Hepatocyte (in vitro differentiated cells): ENCODE data around the gene TNFSF12. TPM values are rescaled to one million over a fixed set of nuclear protein-coding genes. Genes with fewer than 3 reads are reported as not detected.

Source experiments
- DNase-seq: peaks from one replicate; pipeline ENCODE4 v3.0.0-alpha.2; 2016; ENCODE audit warnings: low spot score
- H2AFZ ChIP-seq: fragments of 200-600 bp; sonication (generic); 2 replicates; pipeline ENCODE4 v1.6.0; 2016; ENCODE audit warnings: antibody characterized with exemption, mild to moderate bottlenecking
- H3K27ac ChIP-seq: fragments of 200-600 bp; sonication (generic); 2 replicates; pipeline ENCODE4 v1.5.1; 2016; ENCODE audit warnings: mild to moderate bottlenecking
- H3K27me3 ChIP-seq: fragments of 200-600 bp; sonication (generic); 2 replicates; pipeline ENCODE4 v1.6.1; 2016
- H3K36me3 ChIP-seq: fragments of 200-600 bp; sonication (generic); replicated peaks from 2 replicates; pipeline ENCODE4 v1.5.1; 2016; ENCODE audit warnings: low read depth; ENCODE audit not compliant: insufficient read depth
- H3K4me1 ChIP-seq: fragments of 200-600 bp; sonication (generic); 2 replicates; pipeline ENCODE4 v1.5.1; 2016; ENCODE audit warnings: mild to moderate bottlenecking, moderate library complexity; ENCODE audit not compliant: insufficient read depth
- H3K4me2 ChIP-seq: fragments of 200-600 bp; sonication (generic); 2 replicates; pipeline ENCODE4 v1.6.0; 2016
- H3K4me3 ChIP-seq: fragments of 200-600 bp; sonication (generic); 2 replicates; pipeline ENCODE4 v1.5.1; 2016; ENCODE audit warnings: mild to moderate bottlenecking
- H3K79me2 ChIP-seq: fragments of 200-600 bp; sonication (generic); 2 replicates; pipeline ENCODE4 v1.6.0; 2017; ENCODE audit warnings: mild to moderate bottlenecking
- H3K9me2 ChIP-seq: fragments of 200-600 bp; sonication (generic); replicated peaks from 2 replicates; pipeline ENCODE4 v1.6.0; 2017; ENCODE audit warnings: mild to moderate bottlenecking; ENCODE audit not compliant: insufficient read depth
- H3K9me3 ChIP-seq: fragments of 200-600 bp; sonication (generic); 2 replicates; pipeline ENCODE4 v1.5.1; 2016; ENCODE audit warnings: low read depth, mild to moderate bottlenecking
- H4K20me1 ChIP-seq: fragments of 200-600 bp; sonication (generic); 2 replicates; pipeline ENCODE4 v1.6.0; 2016; ENCODE audit warnings: mild to moderate bottlenecking; ENCODE audit not compliant: insufficient read depth, poor library complexity, severe bottlenecking
- CTCF ChIP-seq: fragments of 200-600 bp; sonication (generic); IDR thresholded peaks from 2 replicates; pipeline ENCODE4 v1.5.1; 2016; ENCODE audit warnings: antibody characterized with exemption, mild to moderate bottlenecking; ENCODE audit not compliant: poor library complexity
- EZH2 ChIP-seq: fragments of 200-600 bp; sonication (generic); IDR thresholded peaks from 2 replicates; pipeline ENCODE4 v1.6.1; 2016; ENCODE audit warnings: antibody characterized with exemption, mild to moderate bottlenecking, borderline replicate concordance
- EZH2phosphoT487 ChIP-seq: fragments of 200-600 bp; sonication (generic); IDR thresholded peaks from one replicate; pipeline ENCODE4 v1.6.1; 2018; ENCODE audit warnings: antibody characterized with exemption, mild to moderate bottlenecking, low read depth, moderate library complexity; ENCODE audit not compliant: unreplicated experiment, severe bottlenecking
- WGBS: methylation state at CpG from one replicate; pipeline ENCODE4 v1.1.6; 2016; ENCODE audit warnings: low lambda C conversion rate; ENCODE audit errors: missing lambda C conversion rate; 5-methylcytosine and 5-hydroxymethylcytosine counted together
- polyA plus RNA-seq: library from polyadenylated mRNA; unstranded; fragments of >200 nt; fragmentation: Nextera tagmentation; extraction: Ambion mirVana; gene quantifications from 2 replicates; pipeline ENCODE4 v1.2.1, GENCODE V29; 2016
- total RNA-seq: library from RNA; depleted of rRNA; stranded (reverse); fragments of >200 nt; gene quantifications from 2 replicates; pipeline ENCODE4 v1.2.3, GENCODE V29; 2014

TNFSF12 gene
- total and polyA plus RNA-seq, 2 experiments from 2014 or later: 4.5 to 8.0 TPM

GRCh38 chr17:7508145-7508544, 40.7 kb upstream of the TNFSF12 start:
- Histone ChIP-seq H3K27me3 (no peaks in the 10 kb centered on the region), H3K4me3 (no peak overlapping the region), H4K20me1 (no peaks in the 10 kb centered on the region), H3K4me2 (no peak overlapping the region), H3K9me3 (no peaks in the 10 kb centered on the region), H3K36me3 (no peaks in the 10 kb centered on the region), H3K9me2 (no peaks in the 10 kb centered on the region), H3K79me2 (no peaks in the 10 kb centered on the region), H3K27ac (no peak overlapping the region), H2AFZ (no peak overlapping the region), H3K4me1 (no peaks in the 10 kb centered on the region)
- DNase-seq: no peak
- no peak for TF ChIP-seq EZH2phosphoT487
- no peak for TF ChIP-seq CTCF
- WGBS: 88% methylated on average over 11 of the region's 11 CpGs

DNA sequence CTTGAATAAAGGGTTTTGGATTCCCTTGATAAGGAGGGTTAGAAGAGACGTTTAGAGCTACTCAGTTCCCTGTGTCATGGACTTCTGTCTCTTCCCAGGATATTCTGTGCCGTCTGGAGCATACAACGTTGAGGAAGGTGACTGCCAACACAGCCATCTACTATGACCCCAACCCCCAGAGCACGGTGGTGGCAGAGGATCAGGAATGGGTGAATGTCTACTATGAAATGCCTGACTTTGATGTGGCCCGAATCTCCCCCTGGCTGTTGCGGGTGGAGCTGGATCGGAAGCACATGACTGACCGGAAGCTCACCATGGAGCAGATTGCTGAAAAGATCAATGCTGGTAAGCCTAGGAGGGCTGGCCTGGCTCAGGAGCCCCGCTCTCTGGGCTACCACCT, 40.0 kb upstream of the TNFSF12 start:
- Histone ChIP-seq H3K36me3 (no peaks in the 10 kb centered on the region), H3K27ac (no peak overlapping the region), H3K4me3 (no peak overlapping the region), H3K9me3 (no peaks in the 10 kb centered on the region), H3K4me1 (no peaks in the 10 kb centered on the region), H3K9me2 (no peaks in the 10 kb centered on the region), H3K79me2 (no peaks in the 10 kb centered on the region), H4K20me1 (no peaks in the 10 kb centered on the region), H2AFZ (no peak overlapping the region), H3K27me3 (no peaks in the 10 kb centered on the region), H3K4me2 (no peak overlapping the region)
- DNase-seq: no peak
- TF ChIP-seq CTCF (no peak), EZH2 (no peak), EZH2phosphoT487 (no peak)
- WGBS: 98% methylated on average over 9 of the region's 9 CpGs

- no peaks in the 10 kb centered on the region for H3K9me2 ChIP-seq
- H3K9me3 ChIP-seq: no peaks in the 10 kb centered on the region
- H3K27ac ChIP-seq: no peak overlapping the region
- H3K4me2 ChIP-seq: no peak overlapping the region
- no peak overlapping the region for H2AFZ ChIP-seq
- no peak for TF ChIP-seq EZH2phosphoT487
- TF ChIP-seq CTCF: no peak
- no peak for TF ChIP-seq EZH2
- no peaks in the 10 kb centered on the region for H3K79me2 ChIP-seq
- WGBS: 87% methylated on average over 5 of the region's 5 CpGs
- no peaks in the 10 kb centered on the region for H3K27me3 ChIP-seq
- H3K4me1 ChIP-seq: no peaks in the 10 kb centered on the region
- H3K4me3 ChIP-seq: no peak overlapping the region
- DNase-seq: no peak
- no peaks in the 10 kb centered on the region for H3K36me3 ChIP-seq
- no peaks in the 10 kb centered on the region for H4K20me1 ChIP-seq
Observed at GRCh38 chr17:7509937-7510336, 38.9 kb upstream of the TNFSF12 start.

DNA sequence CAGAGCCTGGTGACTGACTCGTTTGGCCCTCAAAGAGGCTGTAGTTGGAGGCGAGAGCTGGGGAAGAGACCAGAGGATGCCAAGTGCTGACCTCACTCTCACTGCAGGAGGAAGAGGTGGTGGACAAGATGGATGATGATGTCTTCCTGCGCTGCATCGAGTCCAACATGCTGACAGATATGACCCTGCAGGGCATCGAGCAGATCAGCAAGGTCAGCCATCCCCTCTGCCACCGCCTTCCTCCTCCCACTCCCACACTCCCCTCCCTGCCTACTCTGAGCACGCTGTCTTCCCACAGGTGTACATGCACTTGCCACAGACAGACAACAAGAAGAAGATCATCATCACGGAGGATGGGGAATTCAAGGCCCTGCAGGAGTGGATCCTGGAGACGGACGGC, 37.8 kb upstream of the TNFSF12 start:
- Histone ChIP-seq H3K27ac (no peak overlapping the region), H3K27me3 (no peaks in the 10 kb centered on the region), H3K9me3 (no peaks in the 10 kb centered on the region), H3K36me3 (no peaks in the 10 kb centered on the region), H3K4me1 (no peaks in the 10 kb centered on the region), H3K4me3 (no peak overlapping the region), H4K20me1 (no peaks in the 10 kb centered on the region), H2AFZ (no peak overlapping the region), H3K79me2 (no peaks in the 10 kb centered on the region), H3K4me2 (no peak overlapping the region), H3K9me2 (no peaks in the 10 kb centered on the region)
- 91% methylated on average over 10 of the region's 10 CpGs for WGBS
- no peak for TF ChIP-seq EZH2
- TF ChIP-seq CTCF: no peak
- TF ChIP-seq EZH2phosphoT487: no peak
- no peak for DNase-seq
